OCI-LY7 (cell line): ENCODE data around the gene AOPEP.

Experiments used
- EZH2phosphoT487 ChIP-seq: fragments of 200-600 bp; sonication (generic); IDR thresholded peaks from 2 replicates; pipeline ENCODE4 v1.6.1; 2018; ENCODE audit warnings: low read depth, borderline replicate concordance, mild to moderate bottlenecking, mixed run types, antibody characterized with exemption, low read length, moderate library complexity, mixed read lengths
- TF ChIP-seq, protein P1 (sequence below): fragments of 200-600 bp; sonication (generic); conservative IDR thresholded peaks from 2 replicates; pipeline ENCODE4 v1.5.1; 2014; ENCODE audit warnings: mild to moderate bottlenecking, antibody characterized with exemption, low read length, moderate library complexity, mixed read lengths

DNA sequence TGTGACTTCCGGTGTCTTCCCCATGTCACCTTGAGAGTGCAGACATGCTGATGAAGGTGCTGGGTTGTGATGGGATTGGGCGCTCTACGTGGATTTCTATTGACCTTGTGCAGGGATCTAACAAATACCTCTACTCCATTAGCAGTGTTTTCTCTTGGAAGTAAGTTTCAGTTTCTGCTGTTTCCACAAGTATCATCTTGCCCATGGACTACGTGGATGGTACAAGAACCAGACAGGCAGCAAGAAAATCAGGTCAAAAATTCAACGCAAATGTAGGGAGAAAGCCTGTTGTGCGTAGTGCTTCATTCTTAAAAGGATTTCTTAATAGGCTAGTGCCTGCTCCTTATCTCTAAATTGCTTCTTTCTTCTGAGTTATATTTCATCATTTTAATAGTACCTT lies 60.8 kb downstream of the AOPEP start:
- TF ChIP-seq, protein P1, sequence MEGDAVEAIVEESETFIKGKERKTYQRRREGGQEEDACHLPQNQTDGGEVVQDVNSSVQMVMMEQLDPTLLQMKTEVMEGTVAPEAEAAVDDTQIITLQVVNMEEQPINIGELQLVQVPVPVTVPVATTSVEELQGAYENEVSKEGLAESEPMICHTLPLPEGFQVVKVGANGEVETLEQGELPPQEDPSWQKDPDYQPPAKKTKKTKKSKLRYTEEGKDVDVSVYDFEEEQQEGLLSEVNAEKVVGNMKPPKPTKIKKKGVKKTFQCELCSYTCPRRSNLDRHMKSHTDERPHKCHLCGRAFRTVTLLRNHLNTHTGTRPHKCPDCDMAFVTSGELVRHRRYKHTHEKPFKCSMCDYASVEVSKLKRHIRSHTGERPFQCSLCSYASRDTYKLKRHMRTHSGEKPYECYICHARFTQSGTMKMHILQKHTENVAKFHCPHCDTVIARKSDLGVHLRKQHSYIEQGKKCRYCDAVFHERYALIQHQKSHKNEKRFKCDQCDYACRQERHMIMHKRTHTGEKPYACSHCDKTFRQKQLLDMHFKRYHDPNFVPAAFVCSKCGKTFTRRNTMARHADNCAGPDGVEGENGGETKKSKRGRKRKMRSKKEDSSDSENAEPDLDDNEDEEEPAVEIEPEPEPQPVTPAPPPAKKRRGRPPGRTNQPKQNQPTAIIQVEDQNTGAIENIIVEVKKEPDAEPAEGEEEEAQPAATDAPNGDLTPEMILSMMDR = no peak
- TF ChIP-seq EZH2phosphoT487 = no peak
